ENCODE data around the gene EFCAB5.
"Not testable (repeated sequence)": the region's sequence is repeated elsewhere in the genome, so short reads cannot be mapped to it uniquely, and the experiment has no call there.

Gene EFCAB5

GRCh38 chr17:30025325-30025724 lies 83.9 kb downstream of the EFCAB5 start:
- not testable (repeated sequence) for H3K27ac Mint-ChIP-seq; H3K4me1 Mint-ChIP-seq; H3K4me3 Mint-ChIP-seq; ATAC-seq; H3K36me3 Mint-ChIP-seq; H3K9me3 Mint-ChIP-seq; DNase-seq (ENCODE audit: low spot score in 2 of 2)

DNA sequence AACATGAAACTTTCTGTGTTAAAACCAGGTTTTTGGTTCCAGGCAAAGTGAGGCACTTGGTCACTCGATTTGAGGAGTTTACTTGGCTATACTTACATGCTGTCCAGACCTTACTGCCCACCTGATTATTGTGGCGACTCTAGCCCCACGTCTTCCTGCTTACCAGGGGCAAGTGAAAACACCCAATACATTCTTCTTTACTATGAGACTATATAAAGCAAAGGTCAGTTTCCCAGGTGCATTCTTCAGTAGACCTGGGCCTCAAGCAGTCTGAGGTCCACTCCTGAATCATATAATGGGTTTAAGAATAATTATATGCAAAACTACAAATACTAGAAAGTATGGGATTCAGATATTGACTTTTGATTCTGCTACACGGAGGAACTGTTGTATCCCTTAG lies 86.2 kb downstream of the EFCAB5 start:
- H3K9me3 Mint-ChIP-seq, result no peaks in the 10 kb centered on the region
- no peaks in the 10 kb centered on the region for H3K4me1 Mint-ChIP-seq
- no peak for ATAC-seq

DNA sequence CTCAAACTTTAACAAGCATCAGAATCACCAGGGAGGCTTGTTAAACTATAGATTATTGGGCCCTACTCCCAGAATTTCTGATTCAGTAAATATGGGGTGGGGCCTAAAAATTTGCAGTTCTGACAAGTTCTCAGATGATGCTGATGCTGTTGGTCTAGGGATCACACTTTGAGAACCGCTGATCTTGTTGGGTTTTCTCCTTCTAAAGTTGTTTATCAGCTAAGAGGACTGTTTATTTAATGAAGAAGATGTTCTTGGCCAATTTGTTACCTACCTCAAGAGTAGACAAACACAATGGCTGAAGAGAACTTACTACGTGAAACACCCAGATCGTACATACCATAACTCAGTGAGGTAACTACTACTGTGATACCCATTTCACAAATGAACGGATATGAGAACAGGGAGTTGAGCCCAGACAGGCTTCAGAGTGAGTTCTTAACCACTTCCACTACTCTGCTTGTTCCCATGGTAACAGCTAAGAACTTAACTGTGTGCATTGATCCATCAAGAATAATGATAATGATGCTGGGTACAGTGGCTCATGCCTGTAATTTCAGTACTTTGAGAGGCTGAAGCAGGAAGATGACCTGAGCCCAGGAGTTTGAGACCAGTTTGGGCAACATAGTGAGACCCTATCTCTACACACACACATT lies 89.9 kb downstream of the EFCAB5 start:
- Mint-ChIP-seq H3K27ac (no peak overlapping the region), H3K4me1 (no peaks in the 10 kb centered on the region), H3K36me3 (no peaks in the 10 kb centered on the region), H3K4me3 (no peak overlapping the region), H3K9me3 (no peaks in the 10 kb centered on the region)
- DNase-seq (ENCODE audit: low spot score in 2 of 2) (no peak), ATAC-seq (peak; percentile 43)

More for the DNA sequence above, 86.2 kb downstream of the EFCAB5 start:
- Mint-ChIP-seq H3K36me3 (no peaks in the 10 kb centered on the region), H3K4me3 (no peak overlapping the region), H3K27ac (no peak overlapping the region)
- no peak for DNase-seq (ENCODE audit: low spot score in 2 of 2)

- Mint-ChIP-seq H3K36me3 (no peaks in the 10 kb centered on the region), H3K4me1 (no peaks in the 10 kb centered on the region), H3K9me3 (no peaks in the 10 kb centered on the region), H3K27ac (no peak overlapping the region), H3K4me3 (no peak overlapping the region)
- ATAC-seq (no peak), DNase-seq (ENCODE audit: low spot score in 2 of 2) (no peak)
Observed at GRCh38 chr17:30035369-30035768, 93.9 kb downstream of the EFCAB5 start.

DNA sequence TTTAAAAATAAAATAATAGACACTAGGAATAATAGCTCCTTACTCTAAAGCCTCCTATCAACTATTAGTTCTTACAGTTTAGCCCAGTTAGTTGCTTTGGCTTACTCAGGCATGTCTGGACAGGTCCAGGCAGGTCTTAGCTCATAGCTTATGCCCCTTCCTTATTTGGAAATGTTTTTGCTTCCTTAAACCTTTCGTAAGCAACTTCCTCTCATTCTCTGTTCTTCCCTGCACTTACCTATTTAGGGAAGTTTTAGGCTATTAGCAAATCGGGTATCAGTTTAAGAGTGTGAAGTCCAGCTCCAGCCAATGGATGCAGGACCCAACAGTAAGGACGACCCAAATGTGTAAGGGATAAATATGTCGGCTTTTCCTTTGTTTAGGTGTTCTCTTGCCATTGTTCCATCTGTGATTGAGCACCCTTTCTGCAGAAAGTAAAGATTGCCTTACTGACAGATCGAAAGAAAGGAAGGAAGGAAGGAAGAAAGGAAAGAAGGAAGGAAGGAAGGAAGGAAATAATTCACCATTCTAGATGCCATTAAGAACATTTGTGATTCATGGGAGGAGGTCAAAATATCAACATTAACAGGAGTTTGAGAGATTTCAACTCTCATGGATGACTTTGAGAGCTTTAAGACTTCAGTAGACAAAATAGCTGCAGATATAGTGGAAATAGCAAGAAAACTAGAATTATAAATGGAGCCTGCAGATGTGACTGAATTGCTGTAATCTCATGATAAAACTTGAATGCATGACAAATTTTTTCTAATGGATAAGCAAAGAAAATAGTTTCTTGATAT lies 99.5 kb downstream of the EFCAB5 start:
- not testable (repeated sequence) for DNase-seq (ENCODE audit: low spot score in 2 of 2); H3K4me1 Mint-ChIP-seq; H3K27ac Mint-ChIP-seq; H3K36me3 Mint-ChIP-seq; ATAC-seq; H3K9me3 Mint-ChIP-seq; H3K4me3 Mint-ChIP-seq

- ATAC-seq (no peak), DNase-seq (ENCODE audit: low spot score in 2 of 2) (no peak)
- Mint-ChIP-seq H3K9me3 (no peaks in the 10 kb centered on the region), H3K4me3 (no peak overlapping the region), H3K36me3 (no peaks in the 10 kb centered on the region), H3K27ac (no peak overlapping the region), H3K4me1 (no peaks in the 10 kb centered on the region)
Observed at GRCh38 chr17:30041551-30041950, 100.1 kb downstream of the EFCAB5 start.

DNA sequence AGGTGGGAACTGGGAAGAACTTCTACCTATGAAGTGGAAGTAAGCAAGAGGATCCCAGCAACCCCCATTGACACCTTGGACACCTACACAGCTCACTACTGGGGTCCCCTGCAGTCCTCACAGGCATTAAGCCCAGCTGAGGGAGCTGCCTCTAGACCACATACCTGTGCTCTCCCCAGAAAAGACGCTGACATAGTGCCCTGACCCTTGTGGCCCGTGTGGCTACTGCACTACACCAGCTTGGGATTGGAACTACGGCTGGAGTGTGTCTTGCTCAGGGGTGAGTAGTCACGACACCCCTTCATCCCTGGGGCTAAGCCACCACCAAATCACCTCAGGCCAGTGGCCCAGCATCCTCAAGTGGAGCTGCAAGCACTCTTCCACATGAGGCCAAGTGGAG lies 120.9 kb downstream of the EFCAB5 start:
- H3K36me3 Mint-ChIP-seq, result no peaks in the 10 kb centered on the region
- H3K27ac Mint-ChIP-seq, result no peak overlapping the region
- no peaks in the 10 kb centered on the region for H3K4me1 Mint-ChIP-seq
- DNase-seq (ENCODE audit: low spot score in 2 of 2) (no peak), ATAC-seq (no peak)
- peaks cover 17% of the 10 kb centered on the region for H3K9me3 Mint-ChIP-seq
- H3K4me3 Mint-ChIP-seq, result no peak overlapping the region

DNA sequence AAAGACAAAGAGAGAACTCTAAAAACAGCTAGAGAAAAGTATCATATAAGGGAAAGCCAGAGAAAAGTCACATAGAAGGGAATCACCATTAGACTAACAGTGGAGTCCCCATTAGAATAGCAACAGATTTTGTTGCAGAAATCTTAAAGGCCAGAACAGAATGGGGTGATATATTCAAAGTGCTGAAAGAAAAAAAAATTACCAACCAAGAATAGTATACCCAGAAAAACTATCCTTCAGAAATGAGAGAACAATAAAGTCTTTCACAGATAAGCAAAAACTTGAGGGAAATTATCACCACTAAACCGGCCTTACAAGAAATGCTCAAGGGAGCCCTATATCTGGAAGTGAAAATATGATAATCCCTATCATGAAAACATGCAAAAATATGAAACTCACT lies 123.3 kb downstream of the EFCAB5 start:
- no peak for ATAC-seq
- Mint-ChIP-seq H3K36me3 (no peaks in the 10 kb centered on the region), H3K4me3 (no peak overlapping the region), H3K4me1 (no peaks in the 10 kb centered on the region), H3K9me3 (peaks cover 17% of the 10 kb centered on the region), H3K27ac (no peak overlapping the region)
- DNase-seq (ENCODE audit: low spot score in 2 of 2), result no peak

DNA sequence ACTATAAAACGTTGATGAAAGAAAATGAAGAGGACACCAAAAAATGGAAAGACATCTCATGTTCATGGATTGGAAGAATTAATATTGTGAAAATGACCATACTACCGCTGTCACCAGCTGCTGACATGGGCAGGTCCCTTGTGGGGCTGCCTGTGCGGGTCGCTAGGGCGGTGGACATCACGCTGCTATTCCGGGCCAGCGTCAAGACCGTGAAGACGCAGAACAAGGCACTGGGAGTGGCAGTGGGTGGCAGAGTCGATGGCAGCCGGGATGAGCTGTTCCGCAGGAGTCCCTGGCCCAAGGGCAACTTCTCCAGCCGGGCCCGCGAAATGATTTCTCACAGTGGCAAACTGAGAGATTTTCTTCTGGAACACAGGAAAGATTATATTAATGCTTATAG lies 127.0 kb downstream of the EFCAB5 start:
- Mint-ChIP-seq H3K4me1 (no peaks in the 10 kb centered on the region), H3K27ac (no peak overlapping the region), H3K36me3 (no peaks in the 10 kb centered on the region), H3K4me3 (no peak overlapping the region), H3K9me3 (peaks cover 19% of the 10 kb centered on the region)
- no peak for DNase-seq (ENCODE audit: low spot score in 2 of 2)
- no peak for ATAC-seq

DNA sequence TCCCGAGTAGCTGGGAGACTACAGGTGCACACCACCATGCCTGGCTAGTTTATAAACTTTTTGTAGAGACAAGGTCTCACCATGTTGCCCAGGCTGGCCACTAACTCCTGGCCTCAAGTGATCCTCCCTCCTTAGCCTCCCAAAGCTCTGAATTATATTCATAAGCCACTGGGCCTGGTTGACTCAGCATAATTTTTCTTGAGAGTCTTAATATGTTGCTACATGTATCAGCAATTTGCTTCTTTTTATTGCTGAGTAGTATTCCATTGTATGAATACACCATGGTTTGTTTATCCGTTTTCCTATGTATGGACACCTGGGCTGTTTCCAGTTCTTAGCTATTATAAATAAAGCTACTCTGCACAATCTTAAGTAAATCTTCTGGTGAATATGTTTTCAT lies 132.8 kb downstream of the EFCAB5 start:
- no peak for ATAC-seq
- Mint-ChIP-seq H3K36me3 (no peaks in the 10 kb centered on the region), H3K4me3 (no peak overlapping the region), H3K9me3 (peaks cover 2% of the 10 kb centered on the region), H3K27ac (no peak overlapping the region), H3K4me1 (no peaks in the 10 kb centered on the region)
- DNase-seq (ENCODE audit: low spot score in 2 of 2), result no peak

- DNase-seq (ENCODE audit: low spot score in 2 of 2) (no peak), ATAC-seq (no peak)
- no peaks in the 10 kb centered on the region for H3K4me1 Mint-ChIP-seq
- no peak overlapping the region for H3K4me3 Mint-ChIP-seq
- peaks cover 2% of the 10 kb centered on the region for H3K9me3 Mint-ChIP-seq
- no peaks in the 10 kb centered on the region for H3K36me3 Mint-ChIP-seq
- no peak overlapping the region for H3K27ac Mint-ChIP-seq
Observed at GRCh38 chr17:30074730-30075129, 133.3 kb downstream of the EFCAB5 start.

GRCh38 chr17:30082773-30083172 lies 141.3 kb downstream of the EFCAB5 start:
- no peak for ATAC-seq
- Mint-ChIP-seq H3K36me3 (no peaks in the 10 kb centered on the region), H3K9me3 (no peaks in the 10 kb centered on the region), H3K27ac (no peak overlapping the region), H3K4me3 (no peak overlapping the region), H3K4me1 (no peaks in the 10 kb centered on the region)
- DNase-seq (ENCODE audit: low spot score in 2 of 2), result no peak

DNA sequence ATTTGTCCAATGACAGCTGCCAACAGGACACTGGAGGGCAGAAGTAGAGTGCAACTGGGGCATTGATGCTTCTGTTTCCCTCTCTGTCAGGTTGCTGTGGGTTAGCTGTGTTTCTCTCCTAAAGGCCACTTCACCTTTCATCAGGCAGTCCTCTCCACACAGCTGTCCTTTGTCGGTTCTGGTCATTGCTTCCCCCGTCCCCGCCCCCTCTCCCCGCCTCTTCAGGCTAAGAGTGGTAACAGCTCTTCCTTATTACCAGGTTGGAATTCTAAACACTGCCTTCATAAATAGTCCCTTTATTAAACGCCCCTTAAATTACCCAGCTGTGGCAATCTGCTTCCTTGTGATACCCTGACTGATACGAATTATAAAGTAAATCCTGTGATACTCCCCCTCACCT lies 143.4 kb downstream of the EFCAB5 start:
- Mint-ChIP-seq H3K4me3 (no peak overlapping the region), H3K9me3 (no peaks in the 10 kb centered on the region), H3K27ac (no peak overlapping the region), H3K4me1 (no peaks in the 10 kb centered on the region), H3K36me3 (no peaks in the 10 kb centered on the region)
- ATAC-seq (no peak), DNase-seq (ENCODE audit: low spot score in 2 of 2) (no peak)

DNA sequence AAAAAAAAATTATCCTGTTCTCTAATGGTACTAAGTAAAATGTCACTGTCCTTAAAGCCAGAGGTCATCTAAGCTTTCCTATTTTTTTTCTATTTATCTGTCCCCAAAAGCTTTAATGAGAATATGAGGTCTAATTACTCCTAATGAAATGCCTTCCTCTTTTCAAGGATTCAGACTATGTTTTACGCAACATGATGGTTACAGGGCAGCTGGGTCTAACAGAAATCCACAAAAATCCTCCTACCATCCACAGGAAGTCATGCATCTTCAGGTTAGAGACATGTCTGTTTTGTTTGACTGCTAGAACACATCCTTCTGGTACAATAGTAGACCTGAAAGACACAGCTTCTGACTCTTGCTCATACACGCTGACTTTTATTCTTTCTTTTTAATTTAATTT lies 145.5 kb downstream of the EFCAB5 start:
- ATAC-seq (no peak), DNase-seq (ENCODE audit: low spot score in 2 of 2) (no peak)
- Mint-ChIP-seq H3K36me3 (no peaks in the 10 kb centered on the region), H3K27ac (no peak overlapping the region), H3K4me1 (no peaks in the 10 kb centered on the region), H3K4me3 (no peak overlapping the region), H3K9me3 (no peaks in the 10 kb centered on the region)

DNA sequence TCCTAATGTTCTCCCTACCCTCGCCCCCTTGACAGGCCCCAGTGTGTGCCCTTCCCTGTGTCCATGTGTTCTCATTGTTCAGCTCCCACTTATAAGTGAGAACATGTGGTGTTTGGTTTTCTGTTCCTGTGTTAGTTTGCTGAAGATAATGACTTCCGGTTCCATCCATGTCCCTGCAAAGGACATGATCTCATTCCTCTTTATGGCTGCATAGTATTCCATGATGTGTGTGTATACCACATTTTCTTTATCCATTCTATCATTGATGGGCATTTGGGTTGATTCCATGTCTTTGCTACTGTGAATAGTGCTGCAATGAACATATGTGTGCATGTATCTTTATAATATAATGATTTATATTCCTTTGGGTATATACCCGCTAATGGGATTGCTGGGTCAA lies 146.0 kb downstream of the EFCAB5 start:
- not testable (repeated sequence) for DNase-seq (ENCODE audit: low spot score in 2 of 2); H3K4me1 Mint-ChIP-seq; H3K4me3 Mint-ChIP-seq; H3K27ac Mint-ChIP-seq; ATAC-seq; H3K36me3 Mint-ChIP-seq; H3K9me3 Mint-ChIP-seq

- H3K9me3 Mint-ChIP-seq, result no peaks in the 10 kb centered on the region
- H3K27ac Mint-ChIP-seq, result no peak overlapping the region
- no peak overlapping the region for H3K4me3 Mint-ChIP-seq
- H3K4me1 Mint-ChIP-seq, result peaks cover 8% of the 10 kb centered on the region
- H3K36me3 Mint-ChIP-seq, result no peaks in the 10 kb centered on the region
- ATAC-seq (no peak), DNase-seq (ENCODE audit: low spot score in 2 of 2) (no peak)
Observed at GRCh38 chr17:30091121-30091670, 149.8 kb downstream of the EFCAB5 start.

Measured in stimulated activated effector memory CD8-positive, alpha-beta T cell treated with anti-CD3 and anti-CD28 coated beads, Interleukin-12 subunit alpha, Interleukin-12 subunit beta, amount 100 ng/mL, for 72 hours (primary cell).